Mesendoderm (in vitro differentiated cells): ENCODE results near the gene RIMKLA.

Source experiments
- DNase-seq: peaks from one replicate; pipeline ENCODE4 v3.0.0; 2013
- H2AK5ac ChIP-seq: 2 replicates; pipeline ENCODE4 v1.6.1; 2013; ENCODE audit warnings: low read length, inconsistent platforms
- H2BK120ac ChIP-seq: 2 replicates; pipeline ENCODE4 v1.6.1; 2013; ENCODE audit warnings: low read depth, mild to moderate bottlenecking, low read length, moderate library complexity, mixed read lengths
- H2BK15ac ChIP-seq: replicated peaks from 2 replicates; pipeline ENCODE4 v1.6.1; 2013; ENCODE audit warnings: low read depth, mild to moderate bottlenecking, moderate library complexity
- H2BK5ac ChIP-seq: 2 replicates; pipeline ENCODE4 v1.6.1; 2013; ENCODE audit warnings: low read length, inconsistent platforms
- H3K18ac ChIP-seq: 2 replicates; pipeline ENCODE4 v1.6.1; 2013; ENCODE audit warnings: mild to moderate bottlenecking, low read length, mixed read lengths
- H3K23ac ChIP-seq: one replicate; pipeline ENCODE4 v1.6.1; 2013; ENCODE audit warnings: low read length
- H3K27ac ChIP-seq: 2 replicates; pipeline ENCODE4 v1.5.1; 2013; ENCODE audit warnings: low read depth, mild to moderate bottlenecking, inconsistent platforms, low read length, moderate library complexity
- H3K27me3 ChIP-seq: 2 replicates; pipeline ENCODE4 v1.6.1; 2013; ENCODE audit warnings: low read length, control low read depth, mild to moderate bottlenecking, inconsistent platforms; ENCODE audit not compliant: insufficient read depth, poor library complexity
- H3K36me3 ChIP-seq: 2 replicates; pipeline ENCODE4 v1.6.1; 2013; ENCODE audit warnings: low read length, inconsistent platforms; ENCODE audit not compliant: control insufficient read depth, insufficient read depth
- H3K4ac ChIP-seq: one replicate; pipeline ENCODE4 v1.6.1; 2013; ENCODE audit warnings: low read depth, mild to moderate bottlenecking, low read length, moderate library complexity
- H3K4me1 ChIP-seq: 2 replicates; pipeline ENCODE4 v1.6.1; 2013; ENCODE audit warnings: low read depth, low read length, inconsistent platforms; ENCODE audit not compliant: control insufficient read depth
- H3K4me2 ChIP-seq: 2 replicates; pipeline ENCODE4 v1.6.1; 2013; ENCODE audit warnings: low read length
- H3K4me3 ChIP-seq: 2 replicates; pipeline ENCODE4 v1.5.1; 2013; ENCODE audit warnings: mild to moderate bottlenecking, low read length
- H3K56ac ChIP-seq: one replicate; pipeline ENCODE4 v1.6.1; 2013; ENCODE audit warnings: low read length
- H3K79me1 ChIP-seq: 2 replicates; pipeline ENCODE4 v1.6.1; 2013; ENCODE audit warnings: low read length, inconsistent platforms
- H3K79me2 ChIP-seq: 2 replicates; pipeline ENCODE4 v1.6.1; 2013; ENCODE audit warnings: mild to moderate bottlenecking, low read length; ENCODE audit not compliant: control insufficient read depth, insufficient read depth
- H3K9ac ChIP-seq: 2 replicates; pipeline ENCODE4 v1.6.1; 2013; ENCODE audit warnings: low read length, inconsistent platforms
- H4K5ac ChIP-seq: one replicate; pipeline ENCODE4 v1.6.1; 2013; ENCODE audit warnings: low read length
- H4K8ac ChIP-seq: one replicate; pipeline ENCODE4 v1.6.1; 2013; ENCODE audit warnings: low read depth, mild to moderate bottlenecking, control low read depth, low read length, moderate library complexity
- WGBS: extraction: QIAGEN DNeasy Blood & Tissue Kit; methylation state at CpG from one replicate; pipeline ENCODE4 v1.1.7; 2013; ENCODE audit warnings: low lambda C conversion rate, missing lambda C conversion rate; ENCODE audit not compliant: insufficient coverage; ENCODE audit errors: extremely low coverage; 5-methylcytosine and 5-hydroxymethylcytosine counted together

RIMKLA gene

GRCh38 chr1:42350086-42350485 is 30.5 kb upstream of the RIMKLA start:
- H2BK120ac ChIP-seq, result no peak overlapping the region

GRCh38 chr1:42358791-42359190 is 21.8 kb upstream of the RIMKLA start:
- no peak overlapping the region for H3K4me3 ChIP-seq
- no peaks in the 10 kb centered on the region for H3K79me2 ChIP-seq
- no peaks in the 10 kb centered on the region for H3K79me1 ChIP-seq
- H3K23ac ChIP-seq, result no peak overlapping the region
- H2BK5ac ChIP-seq, result no peak overlapping the region
- H3K4ac ChIP-seq, result no peak overlapping the region
- DNase-seq, result no peak
- no peak overlapping the region for H3K27ac ChIP-seq
- no peaks in the 10 kb centered on the region for H3K27me3 ChIP-seq
- no peak overlapping the region for H3K9ac ChIP-seq
- H3K4me1 ChIP-seq, result no peaks in the 10 kb centered on the region
- H3K18ac ChIP-seq, result no peak overlapping the region
- no peak overlapping the region for H3K4me2 ChIP-seq
- no peak overlapping the region for H2BK15ac ChIP-seq
- no peaks in the 10 kb centered on the region for H3K36me3 ChIP-seq
- H4K5ac ChIP-seq, result no peak overlapping the region
- H3K56ac ChIP-seq, result no peak overlapping the region
- WGBS, result no CpG with 5 or more reads among the region's 3 CpGs
- no peak overlapping the region for H2BK120ac ChIP-seq
- H2AK5ac ChIP-seq, result no peak overlapping the region
- no peak overlapping the region for H4K8ac ChIP-seq

More at GRCh38 chr1:42350086-42350485, 30.5 kb upstream of the RIMKLA start:
- no peak overlapping the region for H2AK5ac ChIP-seq
- H4K5ac ChIP-seq, result no peak overlapping the region
- no peaks in the 10 kb centered on the region for H3K79me2 ChIP-seq
- no peak overlapping the region for H3K18ac ChIP-seq
- no peaks in the 10 kb centered on the region for H3K36me3 ChIP-seq
- no peaks in the 10 kb centered on the region for H3K27me3 ChIP-seq
- no peak overlapping the region for H2BK5ac ChIP-seq
- no peak overlapping the region for H3K27ac ChIP-seq
- no CpG with 5 or more reads among the region's 1 CpG for WGBS
- no peak overlapping the region for H4K8ac ChIP-seq
- H3K79me1 ChIP-seq, result no peaks in the 10 kb centered on the region
- H3K23ac ChIP-seq, result no peak overlapping the region
- H3K4me3 ChIP-seq, result no peak overlapping the region
- H2BK15ac ChIP-seq, result no peak overlapping the region
- no peak overlapping the region for H3K4me2 ChIP-seq
- no peak overlapping the region for H3K9ac ChIP-seq
- no peak overlapping the region for H3K56ac ChIP-seq
- no peak for DNase-seq
- no peak overlapping the region for H3K4ac ChIP-seq
- H3K4me1 ChIP-seq, result no peaks in the 10 kb centered on the region

- Histone ChIP-seq H3K18ac (no peak overlapping the region), H3K4me1 (no peaks in the 10 kb centered on the region), H4K8ac (no peak overlapping the region), H2BK5ac (no peak overlapping the region), H2BK120ac (no peak overlapping the region), H2BK15ac (no peak overlapping the region), H3K79me2 (no peaks in the 10 kb centered on the region), H3K9ac (no peak overlapping the region), H4K5ac (no peak overlapping the region), H3K4me3 (no peak overlapping the region), H3K27me3 (no peaks in the 10 kb centered on the region), H3K4me2 (no peak overlapping the region), H3K27ac (no peak overlapping the region), H3K36me3 (no peaks in the 10 kb centered on the region), H3K56ac (no peak overlapping the region), H2AK5ac (no peak overlapping the region), H3K23ac (no peak overlapping the region), H3K79me1 (no peaks in the 10 kb centered on the region), H3K4ac (no peak overlapping the region)
- WGBS, result no CpG with 5 or more reads among the region's 1 CpG
- peak; percentile 52 for DNase-seq
Observed at GRCh38 chr1:42359466-42359865, 21.1 kb upstream of the RIMKLA start.

- no peak overlapping the region for H2BK15ac ChIP-seq
- no CpG with 5 or more reads among the region's 6 CpGs for WGBS
- H3K4ac ChIP-seq, result no peak overlapping the region
- no peaks in the 10 kb centered on the region for H3K27me3 ChIP-seq
- no peak overlapping the region for H3K56ac ChIP-seq
- no peaks in the 10 kb centered on the region for H3K4me1 ChIP-seq
- H4K5ac ChIP-seq, result no peak overlapping the region
- H2BK120ac ChIP-seq, result no peak overlapping the region
- no peak overlapping the region for H2BK5ac ChIP-seq
- no peaks in the 10 kb centered on the region for H3K79me2 ChIP-seq
- no peak overlapping the region for H3K23ac ChIP-seq
- no peak overlapping the region for H3K9ac ChIP-seq
- H2AK5ac ChIP-seq, result no peak overlapping the region
- H4K8ac ChIP-seq, result no peak overlapping the region
- H3K18ac ChIP-seq, result no peak overlapping the region
- no peaks in the 10 kb centered on the region for H3K79me1 ChIP-seq
- no peak overlapping the region for H3K4me2 ChIP-seq
- H3K36me3 ChIP-seq, result no peaks in the 10 kb centered on the region
- no peak overlapping the region for H3K4me3 ChIP-seq
- no peak overlapping the region for H3K27ac ChIP-seq
- no peak for DNase-seq
Observed at GRCh38 chr1:42364089-42364488, 16.5 kb upstream of the RIMKLA start.

GRCh38 chr1:42364542-42364941 is 16.1 kb upstream of the RIMKLA start:
- Histone ChIP-seq H3K36me3 (no peaks in the 10 kb centered on the region), H3K4ac (no peak overlapping the region), H2AK5ac (no peak overlapping the region), H2BK15ac (no peak overlapping the region), H3K4me2 (no peak overlapping the region), H3K79me1 (no peaks in the 10 kb centered on the region), H3K9ac (no peak overlapping the region), H3K4me1 (no peaks in the 10 kb centered on the region), H2BK5ac (no peak overlapping the region), H3K23ac (no peak overlapping the region), H3K56ac (no peak overlapping the region), H3K79me2 (no peaks in the 10 kb centered on the region), H4K5ac (no peak overlapping the region), H3K27me3 (no peaks in the 10 kb centered on the region), H3K27ac (no peak overlapping the region), H3K4me3 (no peak overlapping the region), H4K8ac (no peak overlapping the region), H2BK120ac (no peak overlapping the region), H3K18ac (no peak overlapping the region)
- WGBS, result no CpG with 5 or more reads among the region's 2 CpGs
- DNase-seq, result no peak

- Histone ChIP-seq H2BK5ac (no peak overlapping the region), H4K8ac (no peak overlapping the region), H3K79me1 (no peaks in the 10 kb centered on the region), H4K5ac (no peak overlapping the region), H3K79me2 (no peaks in the 10 kb centered on the region), H3K23ac (no peak overlapping the region), H3K27ac (no peak overlapping the region), H3K27me3 (no peaks in the 10 kb centered on the region), H2BK120ac (no peak overlapping the region), H2BK15ac (no peak overlapping the region), H2AK5ac (no peak overlapping the region), H3K4me3 (no peak overlapping the region), H3K4me2 (no peak overlapping the region), H3K9ac (no peak overlapping the region), H3K18ac (no peak overlapping the region), H3K56ac (no peak overlapping the region), H3K4me1 (no peaks in the 10 kb centered on the region), H3K36me3 (no peaks in the 10 kb centered on the region), H3K4ac (no peak overlapping the region)
- DNase-seq, result no peak
- WGBS, result no CpG with 5 or more reads among the region's 2 CpGs
Observed at GRCh38 chr1:42365118-42365517, 15.5 kb upstream of the RIMKLA start.
